Loucy (cell line): Measurements from ENCODE around the gene ZCCHC4.

Source experiments
- H2AFZ ChIP-seq: fragments of 200-600 bp; sonication (generic); 2 replicates; pipeline ENCODE4 v1.6.0; 2016; ENCODE audit warnings: antibody characterized with exemption, mild to moderate bottlenecking, low read length, moderate library complexity
- H3F3A ChIP-seq: fragments of 200-600 bp; 2 replicates; pipeline ENCODE4 v1.6.0; 2016; ENCODE audit warnings: antibody characterized with exemption, low read depth, mild to moderate bottlenecking
- H3K27me3 ChIP-seq: fragments of 200-600 bp; sonication (generic); 2 replicates; pipeline ENCODE4 v1.6.1; 2014; ENCODE audit warnings: low read length, mild to moderate bottlenecking; ENCODE audit not compliant: insufficient read depth, poor library complexity, severe bottlenecking
- H3K36me3 ChIP-seq: fragments of 200-600 bp; sonication (generic); 2 replicates; pipeline ENCODE4 v1.6.1; 2016; ENCODE audit warnings: low read length; ENCODE audit not compliant: insufficient read depth
- H3K4me1 ChIP-seq: fragments of 200-600 bp; sonication (generic); 2 replicates; pipeline ENCODE4 v1.5.1; 2014; ENCODE audit warnings: low read length, mild to moderate bottlenecking; ENCODE audit not compliant: insufficient read depth, poor library complexity, severe bottlenecking
- H3K4me2 ChIP-seq: fragments of 200-600 bp; sonication (generic); 2 replicates; pipeline ENCODE4 v1.6.0; 2014; ENCODE audit warnings: antibody characterized with exemption, low read length, low read depth, mild to moderate bottlenecking; ENCODE audit not compliant: poor library complexity, severe bottlenecking
- H3K4me3 ChIP-seq: fragments of 200-600 bp; sonication (generic); 2 replicates; pipeline ENCODE4 v1.5.1; 2014; ENCODE audit warnings: low read length, mild to moderate bottlenecking, mixed read lengths; ENCODE audit not compliant: poor library complexity, severe bottlenecking
- H3K79me2 ChIP-seq: fragments of 200-600 bp; sonication (generic); 2 replicates; pipeline ENCODE4 v1.6.1; 2014; ENCODE audit warnings: low read length; ENCODE audit not compliant: insufficient read depth
- H3K9ac ChIP-seq: fragments of 200-600 bp; sonication (generic); 2 replicates; pipeline ENCODE4 v1.6.0; 2014; ENCODE audit warnings: mild to moderate bottlenecking, low read depth, low read length, moderate library complexity; ENCODE audit not compliant: poor library complexity, severe bottlenecking
- H3K9me2 ChIP-seq: fragments of 200-600 bp; sonication (generic); replicated peaks from 2 replicates; pipeline ENCODE4 v1.6.1; 2016; ENCODE audit warnings: low read depth, low read length, mixed read lengths
- H3K9me3 ChIP-seq: fragments of 200-600 bp; sonication (generic); 2 replicates; pipeline ENCODE4 v1.6.1; 2014; ENCODE audit warnings: mild to moderate bottlenecking, antibody characterized with exemption, low read length, low read depth; ENCODE audit not compliant: insufficient read depth
- H4K20me1 ChIP-seq: fragments of 200-600 bp; sonication (generic); 2 replicates; pipeline ENCODE4 v1.6.0; 2014; ENCODE audit warnings: antibody characterized with exemption, low read length, mild to moderate bottlenecking; ENCODE audit not compliant: insufficient read depth, poor library complexity, severe bottlenecking
- CTCF ChIP-seq: fragments of 200-600 bp; sonication (generic); conservative IDR thresholded peaks from 2 replicates; pipeline ENCODE4 v1.5.1; 2014; ENCODE audit warnings: mild to moderate bottlenecking, antibody characterized with exemption, low read length
- EZH2phosphoT487 ChIP-seq: fragments of 200-600 bp; IDR thresholded peaks from 2 replicates; pipeline ENCODE4 v1.6.1; 2018; ENCODE audit warnings: antibody characterized with exemption, mild to moderate bottlenecking, moderate library complexity, borderline replicate concordance

The ZCCHC4 gene

GRCh38 chr4:25330905-25331808 lies 18.6 kb downstream of the ZCCHC4 start:
- Histone ChIP-seq H3K4me1 (no peaks in the 10 kb centered on the region), H2AFZ (no peak overlapping the region), H3K4me2 (no peak overlapping the region), H3K9ac (no peak overlapping the region), H3K79me2 (peaks cover 4% of the 10 kb centered on the region; the same call in 1 of the 2 replicates), H3K9me3 (no peaks in the 10 kb centered on the region), H3F3A (no peaks in the 10 kb centered on the region), H3K36me3 (peaks cover 11% of the 10 kb centered on the region; the same call in 1 of the 2 replicates), H3K4me3 (no peak overlapping the region), H4K20me1 (peaks cover 3% of the 10 kb centered on the region), H3K27me3 (no peaks in the 10 kb centered on the region), H3K9me2 (no peaks in the 10 kb centered on the region)
- TF ChIP-seq EZH2phosphoT487 (no peak), CTCF (no peak)

GRCh38 chr4:25343671-25344070 lies 31.1 kb downstream of the ZCCHC4 start:
- H3K9me3 ChIP-seq: no peaks in the 10 kb centered on the region
- H4K20me1 ChIP-seq: no peaks in the 10 kb centered on the region
- H3K9me2 ChIP-seq: no peaks in the 10 kb centered on the region
- TF ChIP-seq CTCF (no peak), EZH2phosphoT487 (no peak)
- no peak overlapping the region for H3K9ac ChIP-seq
- H3F3A ChIP-seq: no peaks in the 10 kb centered on the region
- no peak overlapping the region for H3K4me3 ChIP-seq
- no peaks in the 10 kb centered on the region for H3K79me2 ChIP-seq
- no peak overlapping the region for H3K4me2 ChIP-seq
- no peaks in the 10 kb centered on the region for H3K27me3 ChIP-seq
- no peak overlapping the region for H2AFZ ChIP-seq
- peaks cover 19% of the 10 kb centered on the region for H3K36me3 ChIP-seq
- no peaks in the 10 kb centered on the region for H3K4me1 ChIP-seq

GRCh38 chr4:25345744-25346143 lies 33.2 kb downstream of the ZCCHC4 start:
- H4K20me1 ChIP-seq: no peaks in the 10 kb centered on the region
- H3K36me3 ChIP-seq: peaks cover 4% of the 10 kb centered on the region; the same call in 1 of the 2 replicates
- H3K4me1 ChIP-seq: no peaks in the 10 kb centered on the region
- no peak overlapping the region for H3K4me3 ChIP-seq
- no peaks in the 10 kb centered on the region for H3F3A ChIP-seq
- no peak overlapping the region for H3K4me2 ChIP-seq
- H2AFZ ChIP-seq: no peak overlapping the region
- no peaks in the 10 kb centered on the region for H3K9me3 ChIP-seq
- no peaks in the 10 kb centered on the region for H3K27me3 ChIP-seq
- H3K9me2 ChIP-seq: no peaks in the 10 kb centered on the region
- no peak overlapping the region for H3K9ac ChIP-seq
- no peaks in the 10 kb centered on the region for H3K79me2 ChIP-seq
- TF ChIP-seq CTCF (no peak), EZH2phosphoT487 (no peak)
